Esophagus squamous epithelium (tissue), 4 donors: ENCODE results near the gene SMIM28.

Experiments
- POLR2A ChIP-seq, 4 donors: fragments of 450-650 bp; IDR thresholded peaks; one replicate each; pipeline ENCODE4 v1.6.1; 2017; ENCODE audit warnings: antibody characterized with exemption in 4 of 4, mild to moderate bottlenecking in 4 of 4, moderate library complexity in 3 of 4
- TF ChIP-seq, protein P1 (sequence below), 6 experiments: fragments of 450-650 bp in 4 of 6; fragments of 200-600 bp in 2 of 6; sonication (generic) in 2 of 6; IDR thresholded peaks; one replicate each; pipeline ENCODE4 v1.5.1; 2016 to 2019; ENCODE audit warnings: antibody characterized with exemption in 6 of 6, mild to moderate bottlenecking in 4 of 6, moderate library complexity in 4 of 6

GRCh38 chr6:138405816-138406413 lies 28.2 kb downstream of the SMIM28 start:
- TF ChIP-seq, protein P1, sequence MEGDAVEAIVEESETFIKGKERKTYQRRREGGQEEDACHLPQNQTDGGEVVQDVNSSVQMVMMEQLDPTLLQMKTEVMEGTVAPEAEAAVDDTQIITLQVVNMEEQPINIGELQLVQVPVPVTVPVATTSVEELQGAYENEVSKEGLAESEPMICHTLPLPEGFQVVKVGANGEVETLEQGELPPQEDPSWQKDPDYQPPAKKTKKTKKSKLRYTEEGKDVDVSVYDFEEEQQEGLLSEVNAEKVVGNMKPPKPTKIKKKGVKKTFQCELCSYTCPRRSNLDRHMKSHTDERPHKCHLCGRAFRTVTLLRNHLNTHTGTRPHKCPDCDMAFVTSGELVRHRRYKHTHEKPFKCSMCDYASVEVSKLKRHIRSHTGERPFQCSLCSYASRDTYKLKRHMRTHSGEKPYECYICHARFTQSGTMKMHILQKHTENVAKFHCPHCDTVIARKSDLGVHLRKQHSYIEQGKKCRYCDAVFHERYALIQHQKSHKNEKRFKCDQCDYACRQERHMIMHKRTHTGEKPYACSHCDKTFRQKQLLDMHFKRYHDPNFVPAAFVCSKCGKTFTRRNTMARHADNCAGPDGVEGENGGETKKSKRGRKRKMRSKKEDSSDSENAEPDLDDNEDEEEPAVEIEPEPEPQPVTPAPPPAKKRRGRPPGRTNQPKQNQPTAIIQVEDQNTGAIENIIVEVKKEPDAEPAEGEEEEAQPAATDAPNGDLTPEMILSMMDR (IDR thresholded peaks at IDR 0.05): no peak
- TF ChIP-seq POLR2A (IDR thresholded peaks at IDR 0.05): no peak
